Bronchial epithelial cell (primary cell): Measurements from ENCODE around the gene PSMB8. TPM values are rescaled to one million over a fixed set of nuclear protein-coding genes. Genes with fewer than 3 reads are reported as not detected.

Source experiments
- DNase-seq: peaks from one replicate; pipeline ENCODE4 v3.0.0-alpha.2; 2010; ENCODE audit warnings: low read depth
- FAIRE-seq: peaks from 2 replicates; lab custom pipeline; 2011; peaks lifted over from hg19 to GRCh38; lab: Jason Lieb, UNC
- H3K27me3 ChIP-seq: 2 replicates; pipeline ENCODE4 v1.5.1; 2011; ENCODE audit warnings: low read length; ENCODE audit not compliant: control insufficient read depth, insufficient read depth
- H3K36me3 ChIP-seq: 2 replicates; pipeline ENCODE4 v1.5.1; 2011; ENCODE audit warnings: low read length; ENCODE audit not compliant: control insufficient read depth, insufficient read depth
- H3K4me3 ChIP-seq: 2 replicates; pipeline ENCODE4 v1.5.1; 2011; ENCODE audit warnings: mild to moderate bottlenecking, low read depth, low read length, control low read depth
- CTCF ChIP-seq: IDR thresholded peaks from 2 replicates; pipeline ENCODE4 v1.5.1; 2011; ENCODE audit warnings: mild to moderate bottlenecking, moderate library complexity, low read length, control low read depth, inconsistent platforms; ENCODE audit not compliant: insufficient read depth, severe bottlenecking
- total RNA-seq: library from RNA; depleted of rRNA; stranded (reverse); fragments of >200 nt; gene quantifications from 2 replicates; pipeline ENCODE4 v1.2.1, GENCODE V29; 2014

PSMB8 gene
- total RNA-seq, 1 donor from 2014 or later, result 22.9 TPM

- Histone ChIP-seq H3K27me3 (no peaks in the 10 kb centered on the region), H3K36me3 (peaks cover 9% of the 10 kb centered on the region), H3K4me3 (peak overlapping the region; percentile 80)
- no peak for FAIRE-seq
- no peak for DNase-seq
- TF ChIP-seq CTCF, result no peak
Observed at GRCh38 chr6:32854376-32855178, 10.7 kb upstream of the PSMB8 start.

- H3K36me3 ChIP-seq, result peaks cover 10% of the 10 kb centered on the region
- DNase-seq, result peak; percentile 85
- TF ChIP-seq CTCF, result peak; percentile 95
- FAIRE-seq, result no peak
- H3K27me3 ChIP-seq, result no peaks in the 10 kb centered on the region
- peak within 1 kb of the TSS; percentile 80 for H3K4me3 ChIP-seq
Observed at GRCh38 chr6:32853541-32854375, 9.9 kb upstream of the PSMB8 start, which contains the start of the genes PSMB9 and TAP1. TSS of gene PSMB9 (plus strand) at chr6:32854192. CDS start at chr6:32854230, 38 bp downstream. TSS of gene TAP1 (minus strand) at chr6:32853704. CDS start at chr6:32853636, 68 bp downstream.

- H3K4me3 ChIP-seq, result peak overlapping the region; percentile 80
- TF ChIP-seq CTCF, result no peak
- FAIRE-seq, result no peak
- DNase-seq, result peak; percentile 48
- H3K36me3 ChIP-seq, result peaks cover 11% of the 10 kb centered on the region
- H3K27me3 ChIP-seq, result no peaks in the 10 kb centered on the region
Observed at GRCh38 chr6:32852844-32853540, 9.1 kb upstream of the PSMB8 start.

- TF ChIP-seq CTCF, result no peak
- Histone ChIP-seq H3K27me3 (no peaks in the 10 kb centered on the region), H3K4me3 (peak overlapping the region; percentile 80), H3K36me3 (peaks cover 15% of the 10 kb centered on the region)
- DNase-seq (no peak), FAIRE-seq (no peak)
Observed at GRCh38 chr6:32852018-32852843, 8.4 kb upstream of the PSMB8 start.

- peaks cover 16% of the 10 kb centered on the region for H3K36me3 ChIP-seq
- DNase-seq, result no peak
- H3K4me3 ChIP-seq, result no peak overlapping the region
- no peak for TF ChIP-seq CTCF
- FAIRE-seq, result no peak
- no peaks in the 10 kb centered on the region for H3K27me3 ChIP-seq
Observed at GRCh38 chr6:32851025-32851424, 7.2 kb upstream of the PSMB8 start.
